IMR-90 (cell line): ENCODE results near the gene SPRYD7. TPM values are rescaled to one million over a fixed set of nuclear protein-coding genes. Genes with fewer than 3 reads are reported as not detected.

Experiments
- ATAC-seq: fragments of 200-7000 bp; cut with Tn5 transposase; 2 replicates; pipeline ENCODE4 v1.9.1; 2020; ENCODE audit warnings: low read depth, mild to moderate bottlenecking, moderate library complexity
- BruUV-seq: library from RNA; stranded (reverse); fragments of 400-500 nt; replicated peaks from 2 replicates; lab custom pipeline; 2021; lab: Mats Ljungman, UMichigan
- CTCF ChIA-PET: fragments of 300-600 bp; formaldehyde crosslinking; extraction: SDS; loops from one replicate; lab custom pipeline; 2021; ENCODE audit warnings: antibody characterized with exemption; lab: Yijun Ruan, JAX
- POLR2A ChIA-PET: fragments of 300-600 bp; sonication (Branson Sonifier 250); formaldehyde crosslinking; loops from one replicate; lab custom pipeline; 2022; ENCODE audit warnings: antibody characterized with exemption; ENCODE audit not compliant: unreplicated experiment; lab: Charles Lee
- DNase-seq: peaks from one replicate; pipeline ENCODE4 v3.0.0; 2013
- H2AFZ ChIP-seq: replicated peaks from 2 replicates; pipeline ENCODE3; 2013; ENCODE audit warnings: low read length, mild to moderate bottlenecking; ENCODE audit not compliant: poor library complexity
- H2AK5ac ChIP-seq: 2 replicates; pipeline ENCODE4 v1.6.1; 2013; ENCODE audit warnings: low read depth, low read length, inconsistent platforms
- H2AK9ac ChIP-seq: replicated peaks from 2 replicates; pipeline ENCODE3; 2013; ENCODE audit warnings: mild to moderate bottlenecking, low read depth, low read length, moderate library complexity; ENCODE audit not compliant: poor library complexity
- H2BK120ac ChIP-seq: 2 replicates; pipeline ENCODE4 v1.6.1; 2013; ENCODE audit warnings: low read depth, low read length, inconsistent platforms
- H2BK15ac ChIP-seq: 3 replicates; pipeline ENCODE4 v1.6.1; 2013; ENCODE audit warnings: low read depth, low read length, inconsistent platforms
- H2BK20ac ChIP-seq: 2 replicates; pipeline ENCODE4 v1.6.1; 2013; ENCODE audit warnings: low read depth, mild to moderate bottlenecking, inconsistent platforms, low read length, moderate library complexity
- H2BK5ac ChIP-seq: 2 replicates; pipeline ENCODE4 v1.6.1; 2013; ENCODE audit warnings: mild to moderate bottlenecking, low read depth, low read length, inconsistent platforms; ENCODE audit not compliant: poor library complexity, severe bottlenecking
- H3K14ac ChIP-seq: replicated peaks from 2 replicates; pipeline ENCODE4 v1.6.1; 2013; ENCODE audit warnings: low read depth, low read length, inconsistent platforms
- H3K18ac ChIP-seq: 2 replicates; pipeline ENCODE4 v1.6.1; 2013; ENCODE audit warnings: low read depth, low read length, control low read depth
- H3K23ac ChIP-seq: 2 replicates; pipeline ENCODE4 v1.6.1; 2013; ENCODE audit warnings: low read depth, low read length, inconsistent platforms
- H3K27ac ChIP-seq: 2 replicates; pipeline ENCODE4 v1.5.1; 2013; ENCODE audit warnings: mild to moderate bottlenecking, control low read depth, low read length; ENCODE audit not compliant: insufficient read depth
- H3K27me3 ChIP-seq: 2 replicates; pipeline ENCODE4 v1.6.1; 2013; ENCODE audit warnings: low read length; ENCODE audit not compliant: control insufficient read depth, insufficient read depth
- H3K36me3 ChIP-seq: 2 replicates; pipeline ENCODE4 v1.6.1; 2013; ENCODE audit warnings: low read length, mixed read lengths; ENCODE audit not compliant: control insufficient read depth, insufficient read depth
- H3K4ac ChIP-seq: 2 replicates; pipeline ENCODE4 v1.6.1; 2013; ENCODE audit warnings: low read depth, low read length, inconsistent platforms
- H3K4me1 ChIP-seq: 2 replicates; pipeline ENCODE4 v1.6.1; 2013; ENCODE audit warnings: low read length, mixed read lengths; ENCODE audit not compliant: control insufficient read depth, insufficient read depth
- H3K4me2 ChIP-seq: 2 replicates; pipeline ENCODE4 v1.6.1; 2013; ENCODE audit warnings: low read depth, mild to moderate bottlenecking, control low read depth, low read length, moderate library complexity
- H3K4me3 ChIP-seq: 2 replicates; pipeline ENCODE4 v1.5.1; 2013; ENCODE audit warnings: low read depth, mild to moderate bottlenecking, control low read depth, low read length, moderate library complexity; ENCODE audit not compliant: insufficient read depth
- H3K56ac ChIP-seq: 2 replicates; pipeline ENCODE4 v1.6.1; 2013; ENCODE audit warnings: low read length, inconsistent platforms; ENCODE audit not compliant: insufficient read depth; ENCODE audit errors: extremely low read depth
- H3K79me1 ChIP-seq, 2 experiments: 2 replicates each; pipeline ENCODE4 v1.6.1; 2013; ENCODE audit warnings: low read length in 2 of 2, inconsistent platforms in 1 of 2, low read depth in 1 of 2
- H3K9ac ChIP-seq: 2 replicates; pipeline ENCODE4 v1.6.1; 2013; ENCODE audit warnings: low read depth, low read length, control low read depth
- H3K9me1 ChIP-seq: 2 replicates; pipeline ENCODE4 v1.6.1; 2013; ENCODE audit warnings: low read length, inconsistent platforms; ENCODE audit not compliant: insufficient read depth
- H3K9me3 ChIP-seq: 2 replicates; pipeline ENCODE4 v1.6.1; 2013; ENCODE audit warnings: low read length; ENCODE audit not compliant: control insufficient read depth, insufficient read depth
- H4K20me1 ChIP-seq: 2 replicates; pipeline ENCODE4 v1.6.1; 2013; ENCODE audit warnings: low read length, inconsistent platforms; ENCODE audit not compliant: insufficient read depth
- H4K5ac ChIP-seq: 2 replicates; pipeline ENCODE4 v1.6.1; 2013; ENCODE audit warnings: mild to moderate bottlenecking, low read depth, low read length, control low read depth
- H4K8ac ChIP-seq, 2 experiments: 2 replicates each; pipeline ENCODE4 v1.6.1; 2013; ENCODE audit warnings: low read depth in 2 of 2, low read length in 2 of 2, control low read depth in 1 of 2, inconsistent platforms in 1 of 2
- H4K91ac ChIP-seq: 2 replicates; pipeline ENCODE4 v1.6.1; 2013; ENCODE audit warnings: low read depth, low read length, inconsistent platforms; ENCODE audit not compliant: insufficient read depth
- BHLHE40 ChIP-seq: fragments of 150-350 bp; IDR thresholded peaks from 2 replicates; pipeline ENCODE4 v1.6.1; 2016; ENCODE audit warnings: mild to moderate bottlenecking, low read depth, low read length
- CHD1 ChIP-seq: IDR thresholded peaks from 2 replicates; pipeline ENCODE4 v1.6.1; 2012; ENCODE audit warnings: low read depth, low read length, improper control_type of control experiment
- MAZ ChIP-seq: IDR thresholded peaks from 2 replicates; pipeline ENCODE4 v1.6.1; 2012; ENCODE audit warnings: low read depth, mild to moderate bottlenecking, low read length, improper control_type of control experiment, moderate library complexity, borderline replicate concordance
- MXI1 ChIP-seq: IDR thresholded peaks from 2 replicates; pipeline ENCODE4 v1.6.1; 2012; ENCODE audit warnings: low read depth, mild to moderate bottlenecking, low read length, moderate library complexity, borderline replicate concordance
- NFE2L2 ChIP-seq: fragments of 150-350 bp; IDR thresholded peaks from 2 replicates; pipeline ENCODE4 v1.6.1; 2016; ENCODE audit warnings: low read depth, mild to moderate bottlenecking, low read length
- POLR2A ChIP-seq: IDR thresholded peaks from 2 replicates; pipeline ENCODE4 v1.6.1; 2012; ENCODE audit warnings: mild to moderate bottlenecking, low read depth, low read length
- RAD21 ChIP-seq: IDR thresholded peaks from 2 replicates; pipeline ENCODE4 v1.6.1; 2012; ENCODE audit warnings: low read length, improper control_type of control experiment
- RCOR1 ChIP-seq: IDR thresholded peaks from 2 replicates; pipeline ENCODE4 v1.6.1; 2012; ENCODE audit warnings: mild to moderate bottlenecking, low read length, improper control_type of control experiment; ENCODE audit not compliant: insufficient replicate concordance
- SMC3 ChIP-seq: fragments of 150-350 bp; IDR thresholded peaks from 2 replicates; pipeline ENCODE4 v1.6.1; 2016; ENCODE audit warnings: low read depth, mild to moderate bottlenecking, antibody characterized with exemption, low read length, moderate library complexity
- WGBS, 2 experiments: methylation state at CpG; one replicate each; pipeline versions ENCODE4 v1.1.5 to v1.1.7; 2013; ENCODE audit warnings: missing lambda C conversion rate in 2 of 2; ENCODE audit not compliant: insufficient read length in 1 of 2; ENCODE audit errors: extremely low coverage in 2 of 2; 5-methylcytosine and 5-hydroxymethylcytosine counted together
- dilution Hi-C: fragments of 300-500 bp; cut with HindIII; formaldehyde crosslinking; loops from one replicate; pipeline ENCODE4 v1.14.3; 2018; ENCODE audit warnings: low sequenced_read_pairs; ENCODE audit not compliant: unreplicated experiment
- in situ Hi-C: fragments of 300-500 bp; cut with MboI; formaldehyde crosslinking; loops from 3 replicates; pipeline ENCODE4 v1.14.3; 2019; ENCODE audit warnings: low sequenced_read_pairs, inconsistent platforms, mixed read lengths
- intact Hi-C: fragments of 100-400 bp; cut with micrococcal nuclease; formaldehyde crosslinking; loops from 2 replicates; pipeline ENCODE4 v1.10.0; 2022
- polyA plus RNA-seq, 3 experiments: library from polyadenylated mRNA; depleted of rRNA; stranded (reverse); fragments of >200 nt; gene quantifications; 2 replicates each; pipeline ENCODE4 v1.2.3, GENCODE V29; 2012; ENCODE audit warnings: low replicate concordance in 1 of 3
- total RNA-seq: library from RNA; depleted of rRNA; stranded (reverse); fragments of >200 nt; gene quantifications from 2 replicates; pipeline ENCODE4 v1.2.3, GENCODE V29; 2012
- TF ChIP-seq, protein P1 (sequence below): conservative IDR thresholded peaks from 2 replicates; pipeline ENCODE4 v1.5.1; 2012; ENCODE audit warnings: mild to moderate bottlenecking, low read depth, low read length, improper control_type of control experiment
- TF ChIP-seq, protein P2 (sequence below): fragments of 150-350 bp; IDR thresholded peaks from 2 replicates; pipeline ENCODE4 v1.6.1; 2017; ENCODE audit warnings: mild to moderate bottlenecking, antibody characterized with exemption, low read length, low read depth
- TF ChIP-seq, protein P3 (sequence below): fragments of 150-350 bp; IDR thresholded peaks from 2 replicates; pipeline ENCODE4 v1.6.1; 2016; ENCODE audit warnings: low read depth, mild to moderate bottlenecking, low read length, moderate library complexity, borderline replicate concordance

SPRYD7 gene
- total and polyA plus RNA-seq, 2 of the 4 experiments (the other 2 are of a cell fraction) = 5.6 to 20.2 TPM

DNA sequence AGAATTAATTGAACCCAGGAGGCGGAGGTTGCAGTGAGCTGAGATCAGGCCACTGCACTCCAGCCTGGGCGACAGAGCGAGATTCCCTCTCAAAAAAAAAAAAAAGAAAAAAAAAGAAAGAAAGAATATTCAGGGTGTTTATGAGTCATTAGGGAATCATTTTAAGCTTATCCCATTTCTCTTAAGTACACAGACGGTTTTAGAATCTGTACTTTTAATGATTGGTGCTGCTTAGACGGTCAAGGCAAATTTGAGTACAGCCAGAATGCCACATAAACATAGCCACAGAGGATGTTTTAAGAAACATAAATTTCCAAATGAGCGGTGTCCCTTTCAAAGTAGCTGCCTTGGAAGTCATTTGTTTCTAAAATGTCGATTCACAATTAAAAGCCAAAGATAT is 2.6 kb downstream of the SPRYD7 start:
- H3K9me3 ChIP-seq = no peaks in the 10 kb centered on the region
- H3K9ac ChIP-seq = no peak overlapping the region
- dilution Hi-C loops = no loop called here
- BruUV-seq = no TSS peak
- H3K36me3 ChIP-seq = peaks cover 3% of the 10 kb centered on the region; the same call in 1 of the 2 replicates
- no peak overlapping the region for H2BK120ac ChIP-seq
- H3K14ac ChIP-seq = no peak overlapping the region
- no peaks in the 10 kb centered on the region for H3K27me3 ChIP-seq
- no peaks in the 10 kb centered on the region for H4K20me1 ChIP-seq
- ATAC-seq = no peak
- no peak overlapping the region for H3K4me3 ChIP-seq
- peak overlapping the region; percentile 39; the same call in 1 of the 2 replicates for H3K4me2 ChIP-seq
- TF ChIP-seq, protein P1, sequence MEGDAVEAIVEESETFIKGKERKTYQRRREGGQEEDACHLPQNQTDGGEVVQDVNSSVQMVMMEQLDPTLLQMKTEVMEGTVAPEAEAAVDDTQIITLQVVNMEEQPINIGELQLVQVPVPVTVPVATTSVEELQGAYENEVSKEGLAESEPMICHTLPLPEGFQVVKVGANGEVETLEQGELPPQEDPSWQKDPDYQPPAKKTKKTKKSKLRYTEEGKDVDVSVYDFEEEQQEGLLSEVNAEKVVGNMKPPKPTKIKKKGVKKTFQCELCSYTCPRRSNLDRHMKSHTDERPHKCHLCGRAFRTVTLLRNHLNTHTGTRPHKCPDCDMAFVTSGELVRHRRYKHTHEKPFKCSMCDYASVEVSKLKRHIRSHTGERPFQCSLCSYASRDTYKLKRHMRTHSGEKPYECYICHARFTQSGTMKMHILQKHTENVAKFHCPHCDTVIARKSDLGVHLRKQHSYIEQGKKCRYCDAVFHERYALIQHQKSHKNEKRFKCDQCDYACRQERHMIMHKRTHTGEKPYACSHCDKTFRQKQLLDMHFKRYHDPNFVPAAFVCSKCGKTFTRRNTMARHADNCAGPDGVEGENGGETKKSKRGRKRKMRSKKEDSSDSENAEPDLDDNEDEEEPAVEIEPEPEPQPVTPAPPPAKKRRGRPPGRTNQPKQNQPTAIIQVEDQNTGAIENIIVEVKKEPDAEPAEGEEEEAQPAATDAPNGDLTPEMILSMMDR = no peak
- TF ChIP-seq, protein P2, sequence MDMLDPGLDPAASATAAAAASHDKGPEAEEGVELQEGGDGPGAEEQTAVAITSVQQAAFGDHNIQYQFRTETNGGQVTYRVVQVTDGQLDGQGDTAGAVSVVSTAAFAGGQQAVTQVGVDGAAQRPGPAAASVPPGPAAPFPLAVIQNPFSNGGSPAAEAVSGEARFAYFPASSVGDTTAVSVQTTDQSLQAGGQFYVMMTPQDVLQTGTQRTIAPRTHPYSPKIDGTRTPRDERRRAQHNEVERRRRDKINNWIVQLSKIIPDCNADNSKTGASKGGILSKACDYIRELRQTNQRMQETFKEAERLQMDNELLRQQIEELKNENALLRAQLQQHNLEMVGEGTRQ = no peak
- TF ChIP-seq MXI1 (no peak), BHLHE40 (no peak), RCOR1 (no peak), NFE2L2 (no peak), POLR2A (no peak), SMC3 (no peak), MAZ (no peak), CHD1 (no peak), RAD21 (no peak)
- TF ChIP-seq, protein P3, sequence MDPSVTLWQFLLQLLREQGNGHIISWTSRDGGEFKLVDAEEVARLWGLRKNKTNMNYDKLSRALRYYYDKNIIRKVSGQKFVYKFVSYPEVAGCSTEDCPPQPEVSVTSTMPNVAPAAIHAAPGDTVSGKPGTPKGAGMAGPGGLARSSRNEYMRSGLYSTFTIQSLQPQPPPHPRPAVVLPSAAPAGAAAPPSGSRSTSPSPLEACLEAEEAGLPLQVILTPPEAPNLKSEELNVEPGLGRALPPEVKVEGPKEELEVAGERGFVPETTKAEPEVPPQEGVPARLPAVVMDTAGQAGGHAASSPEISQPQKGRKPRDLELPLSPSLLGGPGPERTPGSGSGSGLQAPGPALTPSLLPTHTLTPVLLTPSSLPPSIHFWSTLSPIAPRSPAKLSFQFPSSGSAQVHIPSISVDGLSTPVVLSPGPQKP = no peak
- no peak overlapping the region for H3K27ac ChIP-seq
- ChIA-PET CTCF (interaction anchor here (0.8 to 1.5 kb wide), 2 partner anchors 43 to 64 kb away, joined by 3 to 5 read pairs; no protein-coding TSS in a partner anchor), POLR2A (no interaction called here)
- H4K5ac ChIP-seq = no peak overlapping the region
- no peak overlapping the region for H3K4ac ChIP-seq
- no peak overlapping the region for H2BK15ac ChIP-seq
- H2AK9ac ChIP-seq = no peak overlapping the region
- no peak overlapping the region for H3K23ac ChIP-seq
- WGBS, 2 experiments = 100% methylated on average over 1 of the region's 7 CpGs; no CpG with 5 or more reads in 1 of the 2 experiments
- in situ Hi-C loops = no loop called here
- H4K91ac ChIP-seq = no peak overlapping the region
- peak overlapping the region; percentile 1 for H2BK5ac ChIP-seq
- intact Hi-C loops = loop anchor here (10.0 kb wide), 3 partner anchors 239 to 981 kb away; partner anchors contain the start of gene EBPL
- peaks cover 4% of the 10 kb centered on the region for H3K9me1 ChIP-seq
- H2AFZ ChIP-seq = no peak overlapping the region
- no peak overlapping the region for H3K18ac ChIP-seq
- H2BK20ac ChIP-seq = no peak overlapping the region
- H3K79me1 ChIP-seq = peaks cover 11 to 39% of the 10 kb centered on the region in 2 experiments
- H3K56ac ChIP-seq = no peak overlapping the region
- peaks cover 4% of the 10 kb centered on the region; the same call in 1 of the 2 replicates for H3K4me1 ChIP-seq
- DNase-seq = no peak
- no peak overlapping the region for H2AK5ac ChIP-seq
- no peak overlapping the region for H4K8ac ChIP-seq
